Endothelial cell (in vitro differentiated cells): ENCODE data around the gene F5. TPM values are rescaled to one million over a fixed set of nuclear protein-coding genes. Genes with fewer than 3 reads are reported as not detected.

ENCODE experiments used
- DNase-seq: peaks from one replicate; pipeline ENCODE4 v3.0.0; 2021; ENCODE audit warnings: low spot score
- H3K27ac Mint-ChIP-seq: one replicate; pipeline ENCODE4 v1.8.0; 2021; ENCODE audit warnings: mixed read lengths, inconsistent platforms; ENCODE audit not compliant: unreplicated experiment
- H3K27me3 Mint-ChIP-seq: one replicate; pipeline ENCODE4 v1.8.0; 2021; ENCODE audit warnings: mild to moderate bottlenecking, moderate library complexity, mixed read lengths, inconsistent platforms; ENCODE audit not compliant: unreplicated experiment
- H3K36me3 Mint-ChIP-seq: one replicate; pipeline ENCODE4 v1.8.0; 2021; ENCODE audit warnings: mild to moderate bottlenecking, low read depth, mixed read lengths, inconsistent platforms; ENCODE audit not compliant: unreplicated experiment
- H3K4me1 Mint-ChIP-seq: one replicate; pipeline ENCODE4 v1.8.0; 2021; ENCODE audit warnings: mild to moderate bottlenecking, mixed read lengths, inconsistent platforms; ENCODE audit not compliant: unreplicated experiment
- H3K4me3 Mint-ChIP-seq: one replicate; pipeline ENCODE4 v1.8.0; 2021; ENCODE audit warnings: mild to moderate bottlenecking, mixed read lengths, inconsistent platforms; ENCODE audit not compliant: unreplicated experiment
- H3K9me3 Mint-ChIP-seq: one replicate; pipeline ENCODE4 v1.8.0; 2021; ENCODE audit warnings: mixed read lengths, inconsistent platforms; ENCODE audit not compliant: unreplicated experiment
- total RNA-seq: library from RNA; stranded (reverse); fragmentation: NEBNext Ultra II Directional; extraction: Animal tissue kit (Norgen Biotek cat#: 25700); gene quantifications from one replicate; pipeline ENCODE4 v1.2.1, GENCODE V29; 2021; ENCODE audit not compliant: unreplicated experiment
- TF ChIP-seq, protein P1 (sequence below): fragments of 200-600 bp; sonication (generic); IDR thresholded peaks from one replicate; pipeline ENCODE4 v1.5.0; 2021; ENCODE audit warnings: antibody characterized with exemption; ENCODE audit not compliant: unreplicated experiment

Gene F5
- total RNA-seq, 1 donor from 2014 or later, result not detected

DNA sequence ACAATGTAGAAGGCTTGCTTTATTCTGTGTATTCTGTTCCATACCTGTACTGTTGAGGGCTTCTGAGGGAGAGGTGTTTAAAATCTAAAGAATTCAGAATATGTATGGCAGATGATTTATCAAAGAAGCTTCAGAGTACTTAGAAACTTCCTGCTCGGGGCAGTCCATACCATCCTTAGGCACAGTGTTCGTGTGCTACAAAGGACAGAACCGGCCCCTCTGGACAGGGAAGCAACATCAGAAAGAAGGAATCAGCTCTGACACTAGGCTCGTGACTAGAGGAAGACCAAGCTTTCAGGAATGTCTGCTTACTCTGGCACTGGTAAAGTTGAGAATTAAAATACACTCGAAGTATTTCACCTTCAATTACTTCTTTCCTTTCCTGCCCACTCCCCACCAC, 29.5 kb upstream of the F5 start:
- Mint-ChIP-seq H3K27ac (no peak overlapping the region), H3K4me1 (peaks cover 17% of the 10 kb centered on the region), H3K4me3 (no peak overlapping the region), H3K9me3 (no peaks in the 10 kb centered on the region), H3K36me3 (peaks cover 5% of the 10 kb centered on the region), H3K27me3 (peaks cover 2% of the 10 kb centered on the region)
- DNase-seq, result no peak
- TF ChIP-seq, protein P1, sequence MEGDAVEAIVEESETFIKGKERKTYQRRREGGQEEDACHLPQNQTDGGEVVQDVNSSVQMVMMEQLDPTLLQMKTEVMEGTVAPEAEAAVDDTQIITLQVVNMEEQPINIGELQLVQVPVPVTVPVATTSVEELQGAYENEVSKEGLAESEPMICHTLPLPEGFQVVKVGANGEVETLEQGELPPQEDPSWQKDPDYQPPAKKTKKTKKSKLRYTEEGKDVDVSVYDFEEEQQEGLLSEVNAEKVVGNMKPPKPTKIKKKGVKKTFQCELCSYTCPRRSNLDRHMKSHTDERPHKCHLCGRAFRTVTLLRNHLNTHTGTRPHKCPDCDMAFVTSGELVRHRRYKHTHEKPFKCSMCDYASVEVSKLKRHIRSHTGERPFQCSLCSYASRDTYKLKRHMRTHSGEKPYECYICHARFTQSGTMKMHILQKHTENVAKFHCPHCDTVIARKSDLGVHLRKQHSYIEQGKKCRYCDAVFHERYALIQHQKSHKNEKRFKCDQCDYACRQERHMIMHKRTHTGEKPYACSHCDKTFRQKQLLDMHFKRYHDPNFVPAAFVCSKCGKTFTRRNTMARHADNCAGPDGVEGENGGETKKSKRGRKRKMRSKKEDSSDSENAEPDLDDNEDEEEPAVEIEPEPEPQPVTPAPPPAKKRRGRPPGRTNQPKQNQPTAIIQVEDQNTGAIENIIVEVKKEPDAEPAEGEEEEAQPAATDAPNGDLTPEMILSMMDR, result no peak

DNA sequence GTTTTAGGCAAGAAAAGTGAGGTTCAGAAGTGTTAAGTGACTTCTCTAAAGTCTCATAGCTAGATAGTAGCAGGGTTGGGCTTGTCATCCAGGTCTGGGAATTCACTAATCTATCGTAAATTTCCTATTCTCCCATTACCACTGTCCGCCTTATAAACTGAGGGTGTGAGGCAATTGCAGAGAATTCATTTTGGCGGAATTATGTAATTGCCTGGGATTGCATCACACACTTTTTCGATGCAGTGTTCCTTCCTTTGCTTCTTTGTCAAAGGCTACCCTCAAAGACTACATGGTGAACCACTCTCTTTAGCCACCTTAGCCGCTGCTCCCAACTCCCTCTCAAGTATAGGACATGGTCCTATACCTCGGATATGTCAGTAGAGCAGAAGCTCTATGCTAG, 24.6 kb upstream of the F5 start:
- H3K4me3 Mint-ChIP-seq, result no peak overlapping the region
- no peak for DNase-seq
- peaks cover 6% of the 10 kb centered on the region for H3K4me1 Mint-ChIP-seq
- H3K36me3 Mint-ChIP-seq, result no peaks in the 10 kb centered on the region
- H3K27me3 Mint-ChIP-seq, result no peaks in the 10 kb centered on the region
- H3K27ac Mint-ChIP-seq, result peak overlapping the region; percentile 72
- TF ChIP-seq, protein P1, result no peak
- H3K9me3 Mint-ChIP-seq, result no peaks in the 10 kb centered on the region

DNA sequence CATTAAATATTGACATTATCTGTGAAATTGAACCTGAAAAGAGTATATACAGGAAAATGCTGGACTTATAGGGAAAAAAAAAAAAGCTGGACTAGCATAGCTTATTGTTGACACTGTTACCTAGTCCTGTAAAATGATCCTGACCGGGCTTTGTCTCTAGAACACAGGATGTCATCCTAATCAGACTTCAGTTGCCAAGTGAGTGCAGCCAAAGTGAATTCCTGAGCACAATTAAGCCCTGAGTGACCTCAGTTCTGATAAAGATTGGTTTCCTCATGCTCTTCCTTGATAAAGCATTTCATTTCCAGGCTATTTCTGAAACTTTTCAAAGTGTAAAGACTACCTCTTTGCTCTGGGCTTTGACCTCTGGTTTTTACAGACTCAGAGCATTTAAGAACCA, 23.8 kb upstream of the F5 start:
- Mint-ChIP-seq H3K27ac (peak overlapping the region; percentile 72), H3K27me3 (no peaks in the 10 kb centered on the region), H3K4me3 (no peak overlapping the region), H3K36me3 (no peaks in the 10 kb centered on the region), H3K4me1 (peaks cover 6% of the 10 kb centered on the region), H3K9me3 (no peaks in the 10 kb centered on the region)
- no peak for DNase-seq
- TF ChIP-seq, protein P1, result no peak

DNA sequence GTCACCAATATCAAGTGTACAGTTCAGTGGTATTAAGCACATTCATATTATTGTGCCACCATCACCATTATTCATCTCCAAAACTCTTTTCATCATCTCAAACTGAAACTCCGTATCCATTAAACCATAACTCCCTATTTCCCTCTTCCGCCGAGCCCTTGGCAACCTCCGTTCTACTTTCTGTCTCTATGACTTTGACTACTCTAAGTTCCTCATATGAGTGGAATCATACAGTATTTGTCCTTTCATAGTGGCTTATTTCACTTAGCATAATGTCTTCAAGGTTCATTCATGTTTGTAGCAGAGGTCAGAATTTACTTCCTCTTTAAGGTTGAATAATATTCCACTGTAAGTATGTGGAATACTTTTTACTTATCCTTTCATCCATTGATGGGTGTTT, 21.9 kb upstream of the F5 start:
- no peaks in the 10 kb centered on the region for H3K36me3 Mint-ChIP-seq
- no peaks in the 10 kb centered on the region for H3K27me3 Mint-ChIP-seq
- H3K27ac Mint-ChIP-seq, result no peak overlapping the region
- H3K4me3 Mint-ChIP-seq, result no peak overlapping the region
- peaks cover 6% of the 10 kb centered on the region for H3K4me1 Mint-ChIP-seq
- no peak for DNase-seq
- H3K9me3 Mint-ChIP-seq, result no peaks in the 10 kb centered on the region
- TF ChIP-seq, protein P1, result no peak

DNA sequence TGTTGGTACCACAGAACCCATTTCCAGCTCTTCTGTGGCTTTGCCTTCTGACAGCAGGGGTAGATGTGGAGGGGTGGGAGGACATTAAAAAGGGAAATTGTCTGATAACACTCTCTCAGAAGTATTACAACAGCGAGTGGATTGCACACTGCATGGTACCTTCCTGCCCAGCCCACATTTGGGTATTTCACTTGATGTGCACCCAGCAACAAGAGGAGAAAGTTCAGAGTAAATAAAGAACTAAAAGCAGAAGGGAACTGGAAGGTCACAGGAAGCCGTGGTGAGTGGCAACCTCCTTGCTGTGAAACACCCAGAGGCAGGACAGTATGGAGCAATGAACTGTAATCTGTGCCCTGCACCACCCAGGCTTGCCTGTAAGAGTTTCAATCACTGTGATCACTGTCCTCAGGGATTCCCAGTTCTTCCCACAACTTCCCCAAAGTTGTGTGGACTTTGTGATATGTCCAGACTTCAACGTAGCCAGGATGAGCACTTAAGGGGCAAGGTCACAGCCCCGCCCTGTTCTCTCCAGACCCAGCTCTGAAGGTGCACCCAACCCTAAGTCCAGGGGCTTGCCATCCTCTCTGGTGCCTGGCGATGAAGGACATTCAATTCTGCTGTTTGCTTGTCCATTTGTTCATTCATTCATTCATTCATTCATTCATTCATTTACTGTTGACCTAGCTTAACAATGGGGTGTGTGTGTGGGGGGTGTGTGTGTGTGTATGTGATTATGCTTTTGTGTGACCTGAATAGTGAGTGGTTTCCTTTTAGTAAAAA, 18.7 kb upstream of the F5 start:
- Mint-ChIP-seq H3K4me1 (peaks cover 3% of the 10 kb centered on the region), H3K27me3 (no peaks in the 10 kb centered on the region), H3K27ac (no peak overlapping the region), H3K4me3 (no peak overlapping the region), H3K36me3 (no peaks in the 10 kb centered on the region), H3K9me3 (no peaks in the 10 kb centered on the region)
- TF ChIP-seq, protein P1, result no peak
- DNase-seq, result no peak
